ENCODE data around the gene AREL1.

The AREL1 gene

GRCh38 chr14:74697011-74697410, 15.9 kb downstream of the AREL1 start:
- DNase-seq: no peak

DNA sequence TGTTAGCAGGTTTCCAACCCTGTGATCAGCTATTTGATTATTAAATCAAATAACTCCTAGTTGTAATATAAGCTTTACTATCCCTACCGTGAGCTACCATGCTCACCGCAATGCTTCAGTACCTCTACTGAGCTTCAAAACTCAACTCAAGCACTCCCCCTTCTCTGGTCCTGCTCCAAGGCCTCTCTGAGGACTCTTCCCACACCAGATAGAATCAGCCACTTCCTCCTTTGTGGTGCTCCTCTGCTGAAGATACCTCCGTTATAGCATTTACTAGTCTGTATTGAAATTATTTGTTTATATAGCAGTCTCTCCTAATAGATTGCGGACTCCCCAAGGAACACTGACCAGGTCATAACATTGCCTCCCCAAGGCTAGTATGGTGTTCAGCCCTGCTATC, 17.5 kb downstream of the AREL1 start:
- no peak for DNase-seq

GRCh38 chr14:74693191-74693590, 19.7 kb downstream of the AREL1 start:
- DNase-seq: no peak

- no peak for DNase-seq
These were observed 21.4 kb downstream of the AREL1 start for GRCh38 chr14:74691456-74691855.

- DNase-seq: no peak
These were observed 26.8 kb downstream of the AREL1 start for GRCh38 chr14:74685921-74686678.

DNA sequence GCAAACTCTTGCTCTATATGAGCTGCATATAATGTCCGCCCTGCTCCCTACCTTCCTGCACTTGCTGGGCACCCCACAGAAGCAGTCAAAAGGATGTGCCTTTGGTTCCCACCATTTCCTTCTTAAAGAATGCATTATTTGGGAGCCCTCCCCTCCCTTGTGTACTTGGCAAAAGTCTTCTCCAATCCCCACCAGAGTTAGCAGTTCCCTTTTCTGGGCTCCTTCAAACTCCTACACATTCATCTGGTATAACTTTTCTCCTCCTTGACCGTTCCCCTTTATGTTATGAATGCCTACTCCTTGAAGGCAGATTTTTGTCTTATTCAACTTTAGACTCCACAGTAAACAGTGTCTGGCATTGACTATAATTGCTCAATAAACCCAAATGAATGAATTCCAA, 27.8 kb downstream of the AREL1 start:
- no peak for DNase-seq

- DNase-seq: no peak
These were observed 28.4 kb downstream of the AREL1 start for GRCh38 chr14:74684434-74684833.

GRCh38 chr14:74683406-74683805, 29.5 kb downstream of the AREL1 start:
- DNase-seq: no peak

DNA sequence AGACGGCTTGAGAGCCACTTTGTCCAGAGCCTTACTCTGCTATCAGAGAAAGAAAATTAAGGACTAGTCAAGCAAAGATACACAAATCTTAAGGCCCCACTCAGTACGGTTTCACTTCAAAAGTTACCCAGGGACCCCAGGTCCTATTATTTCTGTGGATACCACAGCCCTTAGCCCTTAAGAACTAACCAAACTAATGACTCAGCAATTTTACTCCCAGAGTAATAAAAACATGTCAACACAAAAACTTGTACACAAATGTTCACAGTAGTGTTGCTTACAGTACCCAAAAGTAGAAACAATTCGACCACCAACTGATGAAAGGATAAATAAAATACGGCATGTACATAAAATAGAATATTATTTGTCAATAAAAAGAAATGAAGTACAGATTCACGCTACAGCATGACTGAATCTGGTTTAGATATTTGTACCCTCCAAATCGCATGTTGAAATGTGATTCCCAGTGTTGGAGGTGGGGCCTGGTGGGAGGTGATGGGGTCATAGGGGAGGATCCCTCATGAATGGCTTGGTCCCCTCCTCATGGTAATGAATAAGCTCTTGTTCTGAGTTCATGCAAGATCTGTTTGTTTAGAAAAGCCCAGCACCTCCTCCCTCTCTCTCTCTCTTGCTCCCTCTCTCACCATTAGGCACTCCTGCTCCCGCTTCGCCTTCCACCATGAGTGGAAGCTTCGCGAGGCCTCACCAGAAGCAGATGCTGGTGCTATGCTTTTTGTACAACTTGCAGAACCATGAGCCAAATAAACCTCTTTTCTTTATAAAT, 30.5 kb downstream of the AREL1 start:
- no peak for DNase-seq

GRCh38 chr14:74675219-74675618, 37.7 kb downstream of the AREL1 start:
- DNase-seq: no peak

- DNase-seq: no peak
These were observed 39.1 kb downstream of the AREL1 start for GRCh38 chr14:74673768-74674167.

DNA sequence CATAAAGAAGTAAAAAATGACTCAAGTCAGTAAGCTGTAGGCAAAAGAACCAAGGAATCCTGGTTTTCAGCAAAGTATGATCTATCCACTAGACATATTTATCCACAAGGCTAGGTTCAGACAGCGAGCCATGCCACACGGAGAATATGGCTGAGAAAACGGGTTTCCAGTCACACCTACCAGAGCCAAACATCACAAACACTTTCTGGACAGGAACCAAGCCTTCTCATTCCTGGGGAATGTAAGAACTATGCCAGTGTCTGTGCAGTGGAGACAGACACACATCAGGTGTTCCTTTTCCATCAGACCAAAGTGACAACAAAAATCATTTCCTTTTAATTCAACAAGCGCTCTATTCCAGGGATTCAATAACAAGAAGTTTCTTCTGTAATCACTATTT, 41.1 kb downstream of the AREL1 start:
- DNase-seq: no peak

DNA sequence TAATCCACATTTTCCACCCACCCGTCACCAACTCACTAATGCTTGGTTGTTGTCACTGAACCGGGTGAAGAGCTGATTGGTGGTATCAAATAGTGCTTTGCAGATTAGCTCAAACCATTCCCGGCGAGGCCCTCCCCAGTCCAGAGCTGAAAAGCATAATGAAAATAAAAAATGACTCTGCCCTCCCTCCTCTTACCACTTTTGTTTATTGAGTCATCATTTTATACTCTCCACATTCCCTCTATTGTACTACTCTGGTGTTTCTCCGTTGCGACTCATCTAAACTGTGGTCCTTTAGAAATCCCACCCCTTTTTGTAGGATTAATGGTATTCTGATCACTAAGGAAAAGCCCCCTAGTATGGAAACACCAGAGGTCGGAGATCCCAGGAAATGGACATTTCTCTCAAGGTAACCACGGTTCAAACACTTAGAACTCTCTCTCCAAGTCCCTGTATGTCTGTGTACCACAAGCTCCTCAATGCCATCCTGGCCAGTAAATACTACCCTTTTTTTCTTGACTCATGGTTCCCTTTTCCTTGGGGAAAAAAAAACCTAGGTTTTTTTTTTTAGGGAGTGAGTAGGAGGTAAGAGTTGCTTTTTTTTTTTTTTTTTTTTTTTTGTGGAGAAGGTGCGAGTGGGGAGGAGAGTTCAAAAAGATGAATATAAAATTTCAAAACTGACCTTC, 42.0 kb downstream of the AREL1 start:
- DNase-seq: no peak

DNA sequence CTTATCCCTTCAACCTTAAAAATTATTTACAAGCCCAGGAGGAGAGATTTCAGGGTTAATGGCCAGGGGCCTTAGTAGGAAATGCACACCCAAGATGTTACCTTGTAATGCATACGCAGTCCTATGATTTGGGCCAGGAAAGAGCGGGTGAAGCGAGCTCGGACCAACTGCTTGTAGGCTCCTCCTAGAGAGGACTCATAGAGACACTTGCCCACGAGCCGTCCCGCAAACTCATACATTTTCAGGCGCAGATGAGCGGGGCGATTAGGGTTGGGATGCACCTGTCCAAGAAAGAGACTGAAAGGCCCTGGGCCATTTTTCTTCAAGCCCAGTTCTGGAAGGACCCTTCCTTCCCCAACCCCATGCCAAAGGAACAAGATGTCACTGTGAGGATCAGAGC, 43.0 kb downstream of the AREL1 start:
- no peak for DNase-seq

GRCh38 chr14:74669256-74669655, 43.6 kb downstream of the AREL1 start:
- no peak for DNase-seq

DNA sequence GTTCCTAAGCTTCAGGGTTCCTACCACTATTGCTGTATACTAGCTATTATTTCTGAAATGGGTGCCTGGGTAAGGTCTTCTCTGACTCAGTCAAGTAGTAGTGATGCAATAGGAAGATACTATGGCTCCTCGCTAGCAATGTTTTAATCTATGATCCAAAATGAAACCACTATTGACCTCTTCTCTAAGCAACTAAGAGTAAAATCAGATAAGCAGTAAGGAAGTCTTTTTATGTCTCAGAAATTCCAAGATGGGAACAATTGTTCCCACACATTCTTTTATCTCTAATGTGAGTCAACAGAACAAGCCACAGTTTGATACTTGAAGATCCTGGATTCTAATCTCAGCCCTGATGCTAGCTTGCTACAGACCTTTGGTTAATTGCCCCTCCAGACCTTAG, 45.1 kb downstream of the AREL1 start:
- DNase-seq: no peak

DNA sequence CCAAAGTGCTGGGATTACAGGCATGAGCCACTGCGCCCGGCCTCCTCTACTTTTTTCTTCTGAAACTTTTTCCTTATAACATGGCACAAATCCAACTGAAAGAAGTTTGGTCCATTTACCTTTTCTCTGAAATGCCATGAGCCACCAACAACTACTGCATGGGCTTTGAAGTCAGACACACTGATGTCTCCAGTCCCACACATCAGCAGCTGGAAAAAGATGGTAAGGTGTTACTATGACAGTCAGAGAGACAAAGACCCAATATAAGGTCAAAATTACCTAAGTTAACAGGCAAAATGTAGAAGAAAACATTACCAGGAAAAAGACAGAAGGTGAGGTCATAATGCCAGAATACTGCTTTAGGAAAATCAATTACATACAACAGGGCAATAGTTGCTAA, 48.2 kb downstream of the AREL1 start:
- no peak for DNase-seq

DNA sequence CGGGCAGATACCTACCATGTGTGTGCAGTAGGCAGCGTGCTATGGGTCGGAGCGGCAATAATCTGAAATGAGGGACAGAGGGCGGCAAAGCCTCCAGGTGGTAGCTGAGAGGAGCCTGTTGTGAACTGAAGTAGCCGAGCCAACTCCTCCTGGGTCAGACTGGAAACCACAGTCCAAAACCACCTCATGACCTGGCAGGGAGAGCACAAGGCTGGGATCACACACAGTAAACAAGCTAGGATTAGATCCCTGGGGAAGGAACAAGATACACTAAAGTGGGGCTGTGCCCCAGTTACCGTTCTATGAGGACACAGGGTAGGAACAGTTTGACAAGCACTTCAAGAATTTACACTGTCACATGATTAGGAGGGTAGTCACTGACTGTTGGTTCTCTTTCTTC, 49.0 kb downstream of the AREL1 start:
- no peak for DNase-seq

DNA sequence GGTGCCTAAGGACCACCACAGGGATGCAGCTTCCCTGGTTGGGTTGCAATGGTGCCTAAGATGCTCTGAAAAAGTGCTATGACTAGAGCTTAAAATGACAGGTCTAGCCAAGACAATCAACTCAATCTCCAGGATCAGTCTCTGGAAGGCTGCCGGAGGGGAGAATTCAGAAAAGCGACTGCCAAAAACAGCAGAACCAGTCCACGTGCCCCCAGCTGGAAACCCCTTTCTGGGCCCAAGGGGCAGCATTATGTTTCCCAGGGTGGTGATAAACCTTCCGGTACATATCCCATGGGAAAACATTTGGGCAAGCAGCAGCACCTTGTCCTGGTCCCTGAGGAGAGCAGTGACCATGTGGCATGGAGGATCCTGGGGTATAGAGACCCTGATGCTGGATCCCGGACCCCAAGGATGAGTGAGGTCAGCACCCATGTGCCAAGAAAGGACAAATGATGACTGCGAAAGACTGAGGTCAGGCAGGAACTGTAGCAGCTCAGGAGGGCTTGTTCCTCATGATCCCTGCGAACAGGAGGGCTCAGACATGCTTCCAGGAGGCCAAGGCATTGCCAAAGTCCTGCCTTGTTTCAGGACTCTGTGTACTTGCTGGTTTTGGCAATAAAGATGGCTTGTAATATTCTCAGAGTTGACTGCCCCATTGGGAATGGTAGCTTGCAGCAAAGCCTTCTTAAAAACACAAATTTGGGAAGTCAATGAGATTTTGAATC, 51.0 kb downstream of the AREL1 start:
- DNase-seq: no peak

GRCh38 chr14:74660863-74661262, 52.0 kb downstream of the AREL1 start:
- no peak for DNase-seq

- DNase-seq: no peak
These were observed 52.7 kb downstream of the AREL1 start for GRCh38 chr14:74660167-74660566.

GRCh38 chr14:74658535-74659131, 54.2 kb downstream of the AREL1 start:
- DNase-seq: no peak

DNA sequence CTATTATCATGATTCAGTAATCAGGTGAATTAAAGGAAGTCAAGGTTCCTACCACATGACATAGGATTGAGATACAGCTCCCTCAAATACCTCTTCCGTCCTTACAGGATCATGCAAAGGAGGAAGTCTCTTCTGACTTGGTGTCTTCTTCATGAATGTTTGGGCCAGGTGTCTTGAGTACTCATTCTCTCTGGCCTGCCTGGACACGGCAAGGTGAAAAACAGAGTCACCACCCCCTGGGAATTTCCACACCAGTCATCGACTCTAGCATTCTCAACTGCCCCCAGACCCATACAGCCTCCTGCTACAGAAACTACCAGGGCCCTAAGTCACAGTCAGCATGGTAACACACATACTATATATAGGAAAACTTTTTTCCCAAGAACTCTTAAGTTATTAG, 55.9 kb downstream of the AREL1 start:
- DNase-seq: no peak
